ENCODE measurements around the gene COG8. TPM values are rescaled to one million over a fixed set of nuclear protein-coding genes. Genes with fewer than 3 reads are reported as not detected.

Gene COG8
- total and polyA plus RNA-seq, 2 experiments from 2014 or later = 21.4 to 79.9 TPM

GRCh38 chr16:69318911-69319289 lies 20.5 kb downstream of the COG8 start (continued):
- TF ChIP-seq STAT1 (IDR thresholded peaks at IDR 0.05; ENCODE audit: unreplicated experiment) (no peak), CREB1 (CRISPR knock-in tag; IDR thresholded peaks at IDR 0.05; ENCODE audit: low read depth) (no peak), REST (IDR thresholded peaks at IDR 0.05; ENCODE audit: unreplicated experiment) (no peak)

GRCh38 chr16:69318177-69318910 lies 21.0 kb downstream of the COG8 start:
- Histone ChIP-seq H3K4me3 (no peak overlapping the region), H3K9me2 (ENCODE audit: insufficient read depth) (no peaks in the 10 kb centered on the region), H3K27ac (ENCODE audit: low read depth) (no peak overlapping the region), H3F3A (replicated peaks; ENCODE audit: low read depth) (peaks cover 4% of the 10 kb centered on the region; the same call in 1 of the 2 replicates), H2AFZ (no peak overlapping the region), H3K27me3 (ENCODE audit: insufficient read depth) (no peaks in the 10 kb centered on the region), H3K4me1 (ENCODE audit: insufficient read depth) (no peaks in the 10 kb centered on the region), H3K79me2 (replicated peaks; ENCODE audit: insufficient read depth) (peaks cover 11% of the 10 kb centered on the region), H4K20me1 (replicated peaks; ENCODE audit: insufficient read depth) (peaks cover 13% of the 10 kb centered on the region), H3K36me3 (ENCODE audit: insufficient read depth) (peaks cover 4% of the 10 kb centered on the region), H3K4me2 (no peak overlapping the region)
- no peaks in the 10 kb centered on the region for H3K9me3 Mint-ChIP-seq
- no peaks in the 10 kb centered on the region; the same call in 2 of the 3 replicates for H3K4me1 Mint-ChIP-seq
- H3K27me3 Mint-ChIP-seq (ENCODE audit: insufficient read depth, low read depth, poor library complexity) = peaks cover 19% of the 10 kb centered on the region
- no peak for ATAC-seq
- no peak overlapping the region for H3K4me3 Mint-ChIP-seq
- no peak for DNase-seq (ENCODE audit: low spot score)
- H3K36me3 Mint-ChIP-seq (ENCODE audit: low read depth) = peaks cover 70% of the 10 kb centered on the region
- H3K27ac Mint-ChIP-seq = no peak overlapping the region
- TF ChIP-seq NANOG (IDR thresholded peaks at IDR 0.05; ENCODE audit: borderline replicate concordance) = no peak
- no peak for TF ChIP-seq EZH2 (IDR thresholded peaks at IDR 0.05; ENCODE audit: low read depth, unreplicated experiment)
- TF ChIP-seq REST (IDR thresholded peaks at IDR 0.05; ENCODE audit: unreplicated experiment) = no peak
- no peak for TF ChIP-seq EZH2phosphoT487 (IDR thresholded peaks at IDR 0.05; ENCODE audit: unreplicated experiment)

Measured in GM23338 (cell line).